HCT116 (cell line): Measurements from ENCODE around the gene LTBP1.

Source experiments
- ATF3 ChIP-seq: IDR thresholded peaks from 2 replicates; pipeline ENCODE4 v1.6.1; 2012
- CTCF ChIP-seq, 3 experiments: fragments of 200-600 bp in 1 of 3; sonication (generic) in 1 of 3; IDR thresholded peaks in 2 of 3; conservative IDR thresholded peaks in 1 of 3; 2 replicates each; pipeline ENCODE4 v1.5.1; 2012 to 2017; ENCODE audit warnings: low read depth in 2 of 3, low read length in 2 of 3, antibody characterized with exemption in 1 of 3, borderline replicate concordance in 1 of 3, control low read depth in 1 of 3, mild to moderate bottlenecking in 1 of 3, mixed read lengths in 1 of 3, mixed run types in 1 of 3, moderate library complexity in 1 of 3; ENCODE audit not compliant: insufficient read depth in 1 of 3
- EZH2 ChIP-seq: fragments of 200-600 bp; sonication (generic); IDR thresholded peaks from 2 replicates; pipeline ENCODE4 v1.6.1; 2017; ENCODE audit warnings: antibody characterized with exemption, mixed run types
- FOSL1 ChIP-seq: IDR thresholded peaks from 2 replicates; pipeline ENCODE4 v1.6.1; 2012; ENCODE audit warnings: low read depth
- JUND ChIP-seq: IDR thresholded peaks from 2 replicates; pipeline ENCODE4 v1.6.1; 2012
- MAX ChIP-seq: IDR thresholded peaks from 2 replicates; pipeline ENCODE4 v1.6.1; 2012
- POLR2A ChIP-seq: IDR thresholded peaks from 2 replicates; pipeline ENCODE4 v1.7.0; 2011; ENCODE audit warnings: borderline replicate concordance; ENCODE audit not compliant: insufficient read depth, insufficient read length; ENCODE audit errors: extremely low read depth
- POLR2AphosphoS5 ChIP-seq: IDR thresholded peaks from 2 replicates; pipeline ENCODE4 v1.6.1; 2011; ENCODE audit warnings: mild to moderate bottlenecking, low read depth, low read length, moderate library complexity
- SRF ChIP-seq: IDR thresholded peaks from 2 replicates; pipeline ENCODE4 v1.6.1; 2012; ENCODE audit warnings: low read depth
- YY1 ChIP-seq: IDR thresholded peaks from 2 replicates; pipeline ENCODE4 v1.6.1; 2011; ENCODE audit warnings: low read length, low read depth, moderate library complexity, mild to moderate bottlenecking; ENCODE audit not compliant: insufficient replicate concordance; ENCODE audit errors: extremely low read depth
- ZBTB33 ChIP-seq: IDR thresholded peaks from 2 replicates; pipeline ENCODE4 v1.6.1; 2011; ENCODE audit warnings: mild to moderate bottlenecking, low read length, moderate library complexity; ENCODE audit not compliant: insufficient replicate concordance; ENCODE audit errors: extremely low read depth

GRCh38 chr2:33029459-33029858 lies 82.7 kb downstream of the LTBP1 start:
- TF ChIP-seq ATF3 (no peak), POLR2A (no peak), JUND (no peak), CTCF (IDR thresholded peaks at IDR 0.05 in 2 of 3, conservative IDR thresholded peaks at IDR 0.05 in 1 of 3; ENCODE audit: borderline replicate concordance in 1 of 3, insufficient read depth in 1 of 3, low read depth in 2 of 3, low read length in 2 of 3) (no peak), FOSL1 (no peak), POLR2AphosphoS5 (no peak), YY1 (no peak), SRF (no peak), MAX (no peak), EZH2 (no peak), ZBTB33 (no peak)
